Stimulated activated CD4-positive, alpha-beta T cell treated with anti-CD3 and anti-CD28 coated beads, Interleukin-2, amount 100 ng/mL, for 24 hours (primary cell): ENCODE measurements around the gene GPBP1L1.
"Not testable (repeated sequence)": the region's sequence is repeated elsewhere in the genome, so short reads cannot be mapped to it uniquely, and the experiment has no call there.

Source experiments
- DNase-seq, 2 donors: peaks; one replicate each; pipeline ENCODE4 v3.0.0-alpha.2; 2020

Gene GPBP1L1, protein sequence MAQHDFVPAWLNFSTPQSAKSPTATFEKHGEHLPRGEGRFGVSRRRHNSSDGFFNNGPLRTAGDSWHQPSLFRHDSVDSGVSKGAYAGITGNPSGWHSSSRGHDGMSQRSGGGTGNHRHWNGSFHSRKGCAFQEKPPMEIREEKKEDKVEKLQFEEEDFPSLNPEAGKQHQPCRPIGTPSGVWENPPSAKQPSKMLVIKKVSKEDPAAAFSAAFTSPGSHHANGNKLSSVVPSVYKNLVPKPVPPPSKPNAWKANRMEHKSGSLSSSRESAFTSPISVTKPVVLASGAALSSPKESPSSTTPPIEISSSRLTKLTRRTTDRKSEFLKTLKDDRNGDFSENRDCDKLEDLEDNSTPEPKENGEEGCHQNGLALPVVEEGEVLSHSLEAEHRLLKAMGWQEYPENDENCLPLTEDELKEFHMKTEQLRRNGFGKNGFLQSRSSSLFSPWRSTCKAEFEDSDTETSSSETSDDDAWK

DNA sequence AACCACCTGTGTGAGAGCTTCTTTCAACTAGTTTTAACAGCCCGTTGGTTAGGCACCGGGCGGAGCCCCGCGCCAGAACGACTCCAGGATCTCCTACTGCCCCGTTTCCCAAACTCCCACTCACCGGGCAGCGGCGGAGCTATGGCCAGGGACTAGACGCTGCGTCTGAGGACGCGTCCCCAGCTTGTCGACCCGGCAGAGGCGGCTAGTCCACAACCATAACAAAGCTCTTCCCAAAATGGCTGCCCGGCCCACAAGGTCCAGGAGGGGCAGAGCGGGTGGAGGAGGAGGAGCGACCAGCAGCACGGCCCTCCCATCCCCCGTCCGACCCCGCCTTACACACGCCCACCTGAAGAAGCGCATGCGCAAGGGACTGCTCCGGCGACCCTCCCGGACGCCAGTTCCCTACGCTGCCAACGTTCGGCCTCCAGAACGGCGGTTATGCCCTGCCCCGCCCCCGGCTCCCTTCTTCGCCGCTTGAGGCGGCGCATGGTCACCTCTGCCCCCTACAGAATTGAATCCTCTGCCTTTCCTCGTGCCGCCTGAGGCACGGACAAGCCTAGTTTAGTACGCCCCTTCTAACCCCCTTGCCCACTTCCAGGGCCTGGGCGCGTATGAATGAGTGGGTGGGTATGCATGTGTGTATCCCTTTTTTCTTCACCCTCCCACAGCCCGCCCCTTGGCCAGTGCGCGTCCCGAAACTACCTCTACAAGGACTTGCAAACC lies at the start of gene GPBP1L1:
Gene GPBP1L1 (minus strand): TSS at position 246 of the 726 bp plus-strand sequence. CDS start 27,446 bp downstream, outside the sequence.
- peak; percentile 97 to 98 for DNase-seq

DNA sequence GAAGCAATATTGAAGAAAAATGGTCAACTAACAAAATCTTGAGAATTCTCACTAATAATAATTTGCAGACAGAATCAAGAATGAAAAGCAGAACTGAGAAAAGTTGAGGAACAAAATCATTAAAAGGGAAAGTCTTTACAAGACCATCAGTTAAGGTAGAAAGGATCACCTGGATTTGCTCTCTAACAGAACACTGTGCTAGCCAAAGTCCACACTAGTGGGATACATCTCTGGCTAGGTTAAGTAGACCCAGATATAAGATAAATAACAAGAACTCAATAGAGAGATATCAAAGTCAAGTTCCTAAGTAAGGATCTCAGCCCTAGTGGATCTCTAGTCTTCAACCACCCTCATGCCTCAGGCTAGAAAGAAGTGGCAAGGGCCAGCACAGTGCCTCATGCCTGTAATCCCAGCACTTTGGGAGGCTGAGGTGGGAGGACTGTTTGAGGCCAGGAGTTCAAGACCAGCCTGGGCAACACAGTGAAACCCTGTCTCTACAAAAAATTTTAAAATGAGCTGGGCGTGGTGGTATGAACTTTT lies 44.5 kb upstream of the GPBP1L1 start:
- no peak for DNase-seq

GRCh38 chr1:45730075-45730779 lies 43.9 kb upstream of the GPBP1L1 start:
- DNase-seq, result no peak

DNA sequence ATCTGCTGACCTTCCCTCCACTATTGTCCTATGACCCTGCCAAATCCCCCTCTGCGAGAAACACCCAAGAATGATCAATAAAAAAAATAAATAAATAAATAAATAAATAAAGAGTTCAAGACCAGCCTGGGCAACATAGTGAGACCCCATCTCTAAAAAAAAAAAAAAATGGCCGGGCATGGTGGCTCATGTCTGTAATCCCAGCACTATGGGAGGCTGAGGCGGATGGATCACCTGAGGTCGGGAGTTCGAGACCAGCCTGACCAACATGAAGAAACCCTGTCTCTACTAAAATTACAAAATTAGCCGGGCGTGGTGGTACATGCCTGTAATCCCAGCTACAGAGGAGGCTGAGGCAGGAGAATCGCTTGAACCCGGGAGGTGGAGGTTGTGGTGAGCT lies 39.7 kb upstream of the GPBP1L1 start:
- DNase-seq, result not testable (repeated sequence)

GRCh38 chr1:45723248-45723930 lies 37.1 kb upstream of the GPBP1L1 start:
- DNase-seq, result no peak

DNA sequence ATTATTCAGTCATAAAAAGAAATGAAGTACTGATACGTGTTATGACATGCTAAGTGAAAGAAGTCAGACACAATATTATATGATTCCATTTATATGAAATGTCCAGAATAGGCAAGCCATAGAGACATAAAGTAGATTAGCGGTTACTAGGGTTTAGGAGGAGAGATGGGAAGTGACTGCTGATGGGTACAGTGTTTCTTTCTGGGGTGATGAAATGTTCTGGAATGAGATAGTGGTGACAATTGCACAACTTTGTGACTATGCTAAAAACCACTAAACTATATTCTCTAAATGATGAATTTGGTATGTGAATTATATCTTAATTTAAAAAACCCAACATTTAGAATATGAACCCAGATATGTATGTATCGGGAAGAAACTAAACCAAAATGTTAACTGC lies 36.5 kb upstream of the GPBP1L1 start:
- no peak for DNase-seq

- DNase-seq, result no peak
Observed at GRCh38 chr1:45721207-45721606, 34.9 kb upstream of the GPBP1L1 start.

GRCh38 chr1:45718289-45718688 lies 32.0 kb upstream of the GPBP1L1 start:
- DNase-seq, result no peak

GRCh38 chr1:45717386-45717785 lies 31.1 kb upstream of the GPBP1L1 start:
- DNase-seq, result not testable (repeated sequence)

DNA sequence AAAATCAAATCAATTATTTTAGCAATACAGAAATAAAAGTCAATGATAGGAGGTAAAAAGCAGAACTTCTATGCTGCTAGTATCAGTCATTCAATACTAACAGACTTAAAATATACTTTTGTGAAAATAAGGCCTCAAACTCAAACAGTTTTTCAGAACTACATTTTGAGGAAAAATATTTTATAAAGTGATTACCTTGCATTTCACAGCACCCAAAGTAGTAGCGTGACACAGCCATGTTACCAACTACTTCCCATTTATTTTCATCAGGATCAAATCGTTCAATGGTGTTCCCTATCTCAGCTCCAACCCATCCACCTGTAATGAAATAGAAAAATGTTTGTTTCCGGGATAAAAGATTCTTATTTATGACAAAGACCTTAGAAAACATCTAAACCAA lies 30.4 kb upstream of the GPBP1L1 start:
- no peak for DNase-seq

GRCh38 chr1:45713711-45714110 lies 27.4 kb upstream of the GPBP1L1 start:
- no peak for DNase-seq

DNA sequence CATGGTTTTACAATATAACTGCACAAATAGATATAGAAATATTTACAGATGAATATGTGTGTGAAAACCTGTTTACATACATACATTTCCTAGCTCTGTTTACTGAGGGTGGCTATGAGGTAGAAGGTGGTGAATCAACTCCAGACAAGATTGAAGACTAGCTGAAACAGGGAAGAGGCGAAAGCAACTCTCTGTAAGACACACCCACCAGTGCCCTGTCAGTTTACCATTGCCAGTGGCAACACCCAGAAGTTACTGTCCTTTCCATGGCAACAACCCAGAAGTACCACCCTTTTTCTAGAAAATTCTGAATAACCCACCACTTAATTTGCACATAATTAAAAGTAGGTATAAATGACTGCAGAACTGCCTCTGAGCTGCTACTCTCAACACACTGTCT lies 18.3 kb upstream of the GPBP1L1 start:
- DNase-seq, result no peak

DNA sequence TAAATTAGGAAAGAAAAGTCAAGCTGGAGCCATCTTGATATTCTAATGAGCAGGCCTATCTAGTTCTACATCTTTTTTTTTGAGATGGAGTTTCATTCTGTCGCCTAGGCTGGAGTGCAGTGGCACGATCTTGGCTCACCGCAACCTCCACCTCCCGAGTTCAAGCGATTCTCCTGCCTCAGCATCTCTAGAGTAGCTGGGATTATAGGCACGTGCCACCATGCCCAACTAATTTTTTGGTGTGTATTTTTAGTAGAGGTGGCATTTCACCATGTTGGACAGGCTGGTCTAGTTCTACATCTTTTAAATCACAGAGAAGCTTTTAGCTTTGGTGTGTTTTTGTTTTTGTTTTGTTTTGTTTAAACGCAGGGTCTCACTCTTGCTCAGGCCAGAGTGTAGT lies 8.5 kb upstream of the GPBP1L1 start:
- no peak for DNase-seq

- not testable (repeated sequence) for DNase-seq
Observed at GRCh38 chr1:45693811-45694210, 7.5 kb upstream of the GPBP1L1 start.

GRCh38 chr1:45687754-45688740 lies 1.7 kb upstream of the GPBP1L1 start, which contains the start of gene TMEM69:
Gene TMEM69, plus strand, starts transcription at chr1:45688181. Its CDS starts 2,888 bp downstream, at chr1:45691069.
- peak; percentile 73 to 80 for DNase-seq

DNA sequence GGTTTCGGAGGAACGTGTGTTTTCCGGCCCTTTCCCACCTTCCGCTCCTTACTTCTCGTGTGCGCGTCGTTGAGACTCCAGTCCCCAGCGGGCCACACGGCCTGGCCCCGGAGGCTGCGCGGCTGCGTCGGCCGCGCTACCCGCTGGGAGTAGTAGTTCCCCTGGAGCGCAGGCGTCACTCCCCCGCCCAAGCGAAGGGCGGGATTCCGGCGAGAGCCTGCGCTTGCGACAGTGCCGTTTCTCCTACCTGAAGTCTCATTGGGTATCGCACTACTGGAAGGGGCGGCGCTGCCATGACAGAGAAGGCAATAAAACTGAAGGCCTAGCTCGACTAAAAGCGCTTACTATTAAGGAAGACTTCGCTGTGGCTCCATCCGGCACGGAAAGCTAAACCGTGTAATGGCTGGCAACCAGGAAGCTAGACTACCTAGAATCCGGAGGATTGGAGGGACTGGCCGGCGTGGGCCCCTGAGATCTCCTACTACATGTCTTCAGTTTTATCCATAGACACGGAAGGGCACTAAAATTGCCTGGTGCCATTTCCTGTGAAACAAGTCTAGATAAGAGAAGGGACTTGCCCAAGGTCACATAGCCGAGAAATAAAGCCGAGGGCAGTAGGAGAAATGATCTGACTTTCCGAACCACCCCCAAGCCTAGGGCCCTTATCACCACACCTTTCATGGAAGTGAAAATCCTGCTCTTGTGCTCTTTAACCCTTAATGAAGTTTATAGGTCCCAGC lies 851 bp upstream of the GPBP1L1 start:
- DNase-seq, result peak; percentile 95 to 96

GRCh38 chr1:45686015-45686287 lies 382 bp downstream of the GPBP1L1 start:
- peak; percentile 59 to 72 for DNase-seq

GRCh38 chr1:45685308-45686014 lies 872 bp downstream of the GPBP1L1 start:
- no peak for DNase-seq

GRCh38 chr1:45684402-45684801 lies 1.9 kb downstream of the GPBP1L1 start:
- DNase-seq, result no peak

GRCh38 chr1:45682942-45683341 lies 3.4 kb downstream of the GPBP1L1 start:
- DNase-seq, result no peak
